ENCODE data around the gene TAF5L. TPM values are rescaled to one million over a fixed set of nuclear protein-coding genes. Genes with fewer than 3 reads are reported as not detected.
"Not testable (repeated sequence)": the region's sequence is repeated elsewhere in the genome, so short reads cannot be mapped to it uniquely, and the experiment has no call there.

Gene TAF5L
- total RNA-seq, 1 donor from 2014 or later = 22.1 TPM

- intact Hi-C loops (cut with DNase I) = no loop called here
- Histone ChIP-seq H3K9me3 (no peaks in the 10 kb centered on the region), H3K27ac (peak overlapping the region; percentile 27), H3K4me1 (peaks cover 16% of the 10 kb centered on the region), H3K27me3 (no peaks in the 10 kb centered on the region), H3K36me3 (peaks cover 47% of the 10 kb centered on the region), H3K4me3 (no peak overlapping the region)
- ATAC-seq (peak; percentile 77), DNase-seq (no peak)
- TF ChIP-seq CTCF (IDR thresholded peaks at IDR 0.05) = no peak
Observed at GRCh38 chr1:229596925-229597699, 28.8 kb downstream of the TAF5L start.

- H3K4me3 ChIP-seq; H3K9me3 ChIP-seq; intact Hi-C loops (cut with DNase I); ATAC-seq; H3K27me3 ChIP-seq; DNase-seq: not testable (repeated sequence)
- Histone ChIP-seq H3K27ac (peak overlapping the region; percentile 49), H3K36me3 (peaks cover 35% of the 10 kb centered on the region), H3K4me1 (peaks cover 16% of the 10 kb centered on the region)
Observed at GRCh38 chr1:229595876-229596275, 30.0 kb downstream of the TAF5L start.

GRCh38 chr1:229594227-229595008 is 31.5 kb downstream of the TAF5L start:
- no peak for TF ChIP-seq CTCF (IDR thresholded peaks at IDR 0.05)
- no peaks in the 10 kb centered on the region for H3K9me3 ChIP-seq
- H3K27ac ChIP-seq = no peak overlapping the region
- peaks cover 26% of the 10 kb centered on the region for H3K36me3 ChIP-seq
- H3K4me1 ChIP-seq = peaks cover 16% of the 10 kb centered on the region
- ATAC-seq = no peak
- H3K27me3 ChIP-seq = no peaks in the 10 kb centered on the region
- H3K4me3 ChIP-seq = no peak overlapping the region
- no peak for DNase-seq
- intact Hi-C loops (cut with DNase I) = no loop called here

GRCh38 chr1:229593800-229594199 is 32.1 kb downstream of the TAF5L start:
- H3K4me3 ChIP-seq = no peak overlapping the region
- H3K27ac ChIP-seq = no peak overlapping the region
- DNase-seq (no peak), ATAC-seq (no peak)
- no peaks in the 10 kb centered on the region for H3K27me3 ChIP-seq
- intact Hi-C loops (cut with DNase I) = no loop called here
- no peaks in the 10 kb centered on the region for H3K9me3 ChIP-seq
- no peak for TF ChIP-seq CTCF (IDR thresholded peaks at IDR 0.05)
- peaks cover 26% of the 10 kb centered on the region for H3K36me3 ChIP-seq
- peaks cover 16% of the 10 kb centered on the region for H3K4me1 ChIP-seq

GRCh38 chr1:229590119-229590518 is 35.8 kb downstream of the TAF5L start:
- no peak overlapping the region for H3K27ac ChIP-seq
- no peak for TF ChIP-seq CTCF (IDR thresholded peaks at IDR 0.05)
- no peaks in the 10 kb centered on the region for H3K27me3 ChIP-seq
- intact Hi-C loops (cut with DNase I) = no loop called here
- ATAC-seq = no peak
- no peaks in the 10 kb centered on the region for H3K4me1 ChIP-seq
- DNase-seq = no peak
- H3K9me3 ChIP-seq = no peaks in the 10 kb centered on the region
- peaks cover 26% of the 10 kb centered on the region for H3K36me3 ChIP-seq
- H3K4me3 ChIP-seq = no peak overlapping the region

- no peak for DNase-seq
- intact Hi-C loops (cut with DNase I) = no loop called here
Observed at GRCh38 chr1:229585338-229585737, 40.6 kb downstream of the TAF5L start.

More at GRCh38 chr1:229585338-229585737, 40.6 kb downstream of the TAF5L start:
- no peak overlapping the region for H3K4me3 ChIP-seq
- H3K9me3 ChIP-seq = no peaks in the 10 kb centered on the region
- H3K27ac ChIP-seq = no peak overlapping the region
- H3K27me3 ChIP-seq = no peaks in the 10 kb centered on the region
- H3K4me1 ChIP-seq = peaks cover 12% of the 10 kb centered on the region
- TF ChIP-seq CTCF (IDR thresholded peaks at IDR 0.05) = no peak
- no peak for ATAC-seq
- no peaks in the 10 kb centered on the region for H3K36me3 ChIP-seq
